Measurements from ENCODE around the gene SERINC1.

Gene SERINC1

GRCh38 chr6:122438975-122439374, 32.6 kb downstream of the SERINC1 start:
- Histone ChIP-seq H3K9me3 (ENCODE audit: control insufficient read depth in 2 of 2, low read length in 2 of 2) (peaks cover 0 to 2% of the 10 kb centered on the region in 2 donors), H3K4me1 (ENCODE audit: control insufficient read depth, insufficient read depth, low read length) (no peaks in the 10 kb centered on the region), H3K4me3 (ENCODE audit: low read length in 2 of 2) (no peak overlapping the region), H3K9ac (ENCODE audit: low read length in 2 of 2) (no peak overlapping the region), H3K27me3 (ENCODE audit: control insufficient read depth in 1 of 2, insufficient read depth in 2 of 2, low read length in 2 of 2) (no peaks in the 10 kb centered on the region), H3K27ac (ENCODE audit: low read length) (no peak overlapping the region), H3K36me3 (ENCODE audit: control insufficient read depth in 2 of 2, insufficient read depth in 2 of 2, low read length in 2 of 2) (peaks cover 20 to 33% of the 10 kb centered on the region in 2 donors)

- Histone ChIP-seq H3K36me3 (ENCODE audit: control insufficient read depth in 2 of 2, insufficient read depth in 2 of 2, low read length in 2 of 2) (peaks cover 14 to 32% of the 10 kb centered on the region in 2 donors), H3K4me1 (ENCODE audit: control insufficient read depth, insufficient read depth, low read length) (no peaks in the 10 kb centered on the region), H3K9me3 (ENCODE audit: control insufficient read depth in 2 of 2, low read length in 2 of 2) (no peaks in the 10 kb centered on the region), H3K4me3 (ENCODE audit: low read length in 2 of 2) (no peak overlapping the region), H3K9ac (ENCODE audit: low read length in 2 of 2) (no peak overlapping the region), H3K27me3 (ENCODE audit: control insufficient read depth in 1 of 2, insufficient read depth in 2 of 2, low read length in 2 of 2) (no peaks in the 10 kb centered on the region), H3K27ac (ENCODE audit: low read length) (no peak overlapping the region)
Observed at GRCh38 chr6:122432816-122433215, 38.8 kb downstream of the SERINC1 start.

GRCh38 chr6:122431780-122432179, 39.8 kb downstream of the SERINC1 start:
- Histone ChIP-seq H3K9ac (ENCODE audit: low read length in 2 of 2) (no peak overlapping the region), H3K4me3 (ENCODE audit: low read length in 2 of 2) (no peak overlapping the region), H3K9me3 (ENCODE audit: control insufficient read depth in 2 of 2, low read length in 2 of 2) (no peaks in the 10 kb centered on the region), H3K36me3 (ENCODE audit: control insufficient read depth in 2 of 2, insufficient read depth in 2 of 2, low read length in 2 of 2) (peaks cover 14 to 24% of the 10 kb centered on the region in 2 donors), H3K4me1 (ENCODE audit: control insufficient read depth, insufficient read depth, low read length) (no peaks in the 10 kb centered on the region), H3K27ac (ENCODE audit: low read length) (no peak overlapping the region), H3K27me3 (ENCODE audit: control insufficient read depth in 1 of 2, insufficient read depth in 2 of 2, low read length in 2 of 2) (no peaks in the 10 kb centered on the region)

GRCh38 chr6:122429323-122429722, 42.3 kb downstream of the SERINC1 start:
- Histone ChIP-seq H3K9me3 (ENCODE audit: control insufficient read depth in 2 of 2, low read length in 2 of 2) (no peaks in the 10 kb centered on the region), H3K27me3 (ENCODE audit: control insufficient read depth in 1 of 2, insufficient read depth in 2 of 2, low read length in 2 of 2) (no peaks in the 10 kb centered on the region), H3K27ac (ENCODE audit: low read length) (no peak overlapping the region), H3K36me3 (ENCODE audit: control insufficient read depth in 2 of 2, insufficient read depth in 2 of 2, low read length in 2 of 2) (peaks cover 20 to 30% of the 10 kb centered on the region in 2 donors), H3K9ac (ENCODE audit: low read length in 2 of 2) (no peak overlapping the region), H3K4me3 (ENCODE audit: low read length in 2 of 2) (no peak overlapping the region), H3K4me1 (ENCODE audit: control insufficient read depth, insufficient read depth, low read length) (no peaks in the 10 kb centered on the region)

GRCh38 chr6:122428781-122429180, 42.8 kb downstream of the SERINC1 start:
- Histone ChIP-seq H3K9me3 (ENCODE audit: control insufficient read depth in 2 of 2, low read length in 2 of 2) (no peaks in the 10 kb centered on the region), H3K27me3 (ENCODE audit: control insufficient read depth in 1 of 2, insufficient read depth in 2 of 2, low read length in 2 of 2) (no peaks in the 10 kb centered on the region), H3K9ac (ENCODE audit: low read length in 2 of 2) (no peak overlapping the region), H3K4me3 (ENCODE audit: low read length in 2 of 2) (no peak overlapping the region), H3K36me3 (ENCODE audit: control insufficient read depth in 2 of 2, insufficient read depth in 2 of 2, low read length in 2 of 2) (peaks cover 20 to 34% of the 10 kb centered on the region in 2 donors), H3K27ac (ENCODE audit: low read length) (no peak overlapping the region), H3K4me1 (ENCODE audit: control insufficient read depth, insufficient read depth, low read length) (no peaks in the 10 kb centered on the region)

GRCh38 chr6:122426597-122426996, 45.0 kb downstream of the SERINC1 start:
- H3K36me3 ChIP-seq (ENCODE audit: control insufficient read depth in 2 of 2, insufficient read depth in 2 of 2, low read length in 2 of 2), result peaks cover 14 to 32% of the 10 kb centered on the region in 2 donors
- H3K4me1 ChIP-seq (ENCODE audit: control insufficient read depth, insufficient read depth, low read length), result no peaks in the 10 kb centered on the region

GRCh38 chr6:122423734-122424133, 47.9 kb downstream of the SERINC1 start:
- peaks cover 14 to 28% of the 10 kb centered on the region in 2 donors for H3K36me3 ChIP-seq (ENCODE audit: control insufficient read depth in 2 of 2, insufficient read depth in 2 of 2, low read length in 2 of 2)
- no peak overlapping the region for H3K27ac ChIP-seq (ENCODE audit: low read length)
- no peaks in the 10 kb centered on the region for H3K27me3 ChIP-seq (ENCODE audit: control insufficient read depth in 1 of 2, insufficient read depth in 2 of 2, low read length in 2 of 2)
- H3K4me1 ChIP-seq (ENCODE audit: control insufficient read depth, insufficient read depth, low read length), result no peaks in the 10 kb centered on the region
- H3K4me3 ChIP-seq (ENCODE audit: low read length in 2 of 2), result no peak overlapping the region
- no peaks in the 10 kb centered on the region for H3K9me3 ChIP-seq (ENCODE audit: control insufficient read depth in 2 of 2, low read length in 2 of 2)
- no peak overlapping the region for H3K9ac ChIP-seq (ENCODE audit: low read length in 2 of 2)

More at GRCh38 chr6:122426597-122426996, 45.0 kb downstream of the SERINC1 start:
- H3K27ac ChIP-seq (ENCODE audit: low read length), result no peak overlapping the region
- no peaks in the 10 kb centered on the region for H3K9me3 ChIP-seq (ENCODE audit: control insufficient read depth in 2 of 2, low read length in 2 of 2)
- no peak overlapping the region for H3K9ac ChIP-seq (ENCODE audit: low read length in 2 of 2)
- no peak overlapping the region for H3K4me3 ChIP-seq (ENCODE audit: low read length in 2 of 2)
- H3K27me3 ChIP-seq (ENCODE audit: control insufficient read depth in 1 of 2, insufficient read depth in 2 of 2, low read length in 2 of 2), result no peaks in the 10 kb centered on the region

GRCh38 chr6:122422614-122423267, 48.9 kb downstream of the SERINC1 start:
- Histone ChIP-seq H3K4me1 (ENCODE audit: control insufficient read depth, insufficient read depth, low read length) (no peaks in the 10 kb centered on the region), H3K27me3 (ENCODE audit: control insufficient read depth in 1 of 2, insufficient read depth in 2 of 2, low read length in 2 of 2) (no peaks in the 10 kb centered on the region), H3K9ac (ENCODE audit: low read length in 2 of 2) (no peak overlapping the region), H3K36me3 (ENCODE audit: control insufficient read depth in 2 of 2, insufficient read depth in 2 of 2, low read length in 2 of 2) (peaks cover 14 to 33% of the 10 kb centered on the region in 2 donors), H3K4me3 (ENCODE audit: low read length in 2 of 2) (no peak overlapping the region), H3K27ac (ENCODE audit: low read length) (no peak overlapping the region), H3K9me3 (ENCODE audit: control insufficient read depth in 2 of 2, low read length in 2 of 2) (no peaks in the 10 kb centered on the region)

GRCh38 chr6:122422003-122422402, 49.6 kb downstream of the SERINC1 start:
- H3K4me3 ChIP-seq (ENCODE audit: low read length in 2 of 2), result no peak overlapping the region
- no peak overlapping the region for H3K9ac ChIP-seq (ENCODE audit: low read length in 2 of 2)
- H3K27me3 ChIP-seq (ENCODE audit: control insufficient read depth in 1 of 2, insufficient read depth in 2 of 2, low read length in 2 of 2), result no peaks in the 10 kb centered on the region
- H3K36me3 ChIP-seq (ENCODE audit: control insufficient read depth in 2 of 2, insufficient read depth in 2 of 2, low read length in 2 of 2), result peaks cover 14 to 33% of the 10 kb centered on the region in 2 donors
- H3K27ac ChIP-seq (ENCODE audit: low read length), result no peak overlapping the region
- H3K9me3 ChIP-seq (ENCODE audit: control insufficient read depth in 2 of 2, low read length in 2 of 2), result no peaks in the 10 kb centered on the region
- no peaks in the 10 kb centered on the region for H3K4me1 ChIP-seq (ENCODE audit: control insufficient read depth, insufficient read depth, low read length)

- H3K4me1 ChIP-seq (ENCODE audit: control insufficient read depth, insufficient read depth, low read length), result no peaks in the 10 kb centered on the region
- H3K9me3 ChIP-seq (ENCODE audit: control insufficient read depth in 2 of 2, low read length in 2 of 2), result no peaks in the 10 kb centered on the region
- no peak overlapping the region for H3K9ac ChIP-seq (ENCODE audit: low read length in 2 of 2)
- no peaks in the 10 kb centered on the region for H3K27me3 ChIP-seq (ENCODE audit: control insufficient read depth in 1 of 2, insufficient read depth in 2 of 2, low read length in 2 of 2)
- peaks cover 0 to 5% of the 10 kb centered on the region in 2 donors for H3K36me3 ChIP-seq (ENCODE audit: control insufficient read depth in 2 of 2, insufficient read depth in 2 of 2, low read length in 2 of 2)
- no peak overlapping the region for H3K27ac ChIP-seq (ENCODE audit: low read length)
- no peak overlapping the region for H3K4me3 ChIP-seq (ENCODE audit: low read length in 2 of 2)
Observed at GRCh38 chr6:122416825-122417224, 54.8 kb downstream of the SERINC1 start.

- no peaks in the 10 kb centered on the region for H3K27me3 ChIP-seq (ENCODE audit: control insufficient read depth in 1 of 2, insufficient read depth in 2 of 2, low read length in 2 of 2)
- H3K9ac ChIP-seq (ENCODE audit: low read length in 2 of 2), result no peak overlapping the region
- H3K4me3 ChIP-seq (ENCODE audit: low read length in 2 of 2), result no peak overlapping the region
- H3K36me3 ChIP-seq (ENCODE audit: control insufficient read depth in 2 of 2, insufficient read depth in 2 of 2, low read length in 2 of 2), result no peaks in the 10 kb centered on the region
- H3K4me1 ChIP-seq (ENCODE audit: control insufficient read depth, insufficient read depth, low read length), result no peaks in the 10 kb centered on the region
- no peaks in the 10 kb centered on the region for H3K9me3 ChIP-seq (ENCODE audit: control insufficient read depth in 2 of 2, low read length in 2 of 2)
- no peak overlapping the region for H3K27ac ChIP-seq (ENCODE audit: low read length)
Observed at GRCh38 chr6:122412001-122412400, 59.6 kb downstream of the SERINC1 start.

Measured in stomach smooth muscle (tissue), 2 donors.